ENCODE measurements around the gene CNOT6. TPM values are rescaled to one million over a fixed set of nuclear protein-coding genes. Genes with fewer than 3 reads are reported as not detected.
A peak's percentile ranks its signal among the peaks of the same experiment; 100 is the strongest.
"Not testable (repeated sequence)": the region's sequence is repeated elsewhere in the genome, so short reads cannot be mapped to it uniquely, and the experiment has no call there.

Gene CNOT6
- total RNA-seq, 1 donor from 2014 or later = 49.7 TPM

DNA sequence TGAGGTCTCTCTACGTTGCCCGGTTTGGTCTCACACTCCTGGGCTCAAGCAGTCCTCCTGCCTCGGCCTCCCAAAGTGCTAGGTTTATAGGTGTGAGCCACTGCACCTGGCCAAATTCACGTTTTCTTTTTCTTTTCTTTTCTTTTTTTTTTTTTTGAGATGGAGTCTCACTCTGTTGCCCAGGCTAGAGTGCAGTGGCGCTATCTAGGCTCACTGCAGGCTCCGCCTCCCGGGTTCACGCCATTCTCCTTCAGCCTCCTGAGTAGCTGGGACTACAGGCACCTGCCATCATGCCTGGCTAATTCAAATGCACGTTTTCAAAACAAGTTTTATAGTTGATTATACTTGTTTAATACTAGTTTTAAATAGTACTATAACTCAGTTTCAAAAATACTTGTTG lies 6.1 kb downstream of the CNOT6 start:
- H3K4me3 Mint-ChIP-seq; intact Hi-C loops (cut with micrococcal nuclease); DNase-seq (ENCODE audit: low spot score); H3K9me3 Mint-ChIP-seq; H3K27me3 Mint-ChIP-seq (ENCODE audit: insufficient read depth); H3K27ac Mint-ChIP-seq: not testable (repeated sequence)
- H3K4me1 Mint-ChIP-seq (ENCODE audit: low read depth) = peaks cover 30% of the 10 kb centered on the region
- peaks cover 17% of the 10 kb centered on the region for H3K36me3 Mint-ChIP-seq (ENCODE audit: low read depth)

DNA sequence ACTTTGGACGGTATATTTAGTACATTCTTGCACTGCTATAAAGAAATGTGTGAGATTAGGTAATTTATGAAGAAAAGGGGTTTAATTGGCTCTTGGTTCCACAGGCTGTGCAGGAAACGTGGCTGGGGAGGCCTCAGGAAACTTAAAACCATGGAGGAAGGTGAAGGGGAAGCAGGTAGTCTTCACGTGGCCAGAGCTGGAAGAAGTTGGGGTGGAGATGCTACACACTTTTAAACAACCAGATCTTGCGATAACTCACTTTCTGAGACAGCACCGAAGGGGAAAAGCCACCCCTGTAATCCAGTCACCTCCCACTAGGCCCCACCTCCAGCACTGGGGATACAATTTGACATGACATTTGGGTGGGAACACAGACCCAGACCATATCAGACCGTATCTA lies 13.5 kb downstream of the CNOT6 start:
- DNase-seq (ENCODE audit: low spot score) = no peak
- Mint-ChIP-seq H3K4me3 (no peak overlapping the region), H3K9me3 (no peaks in the 10 kb centered on the region), H3K27ac (peak overlapping the region; percentile 19), H3K36me3 (ENCODE audit: low read depth) (peaks cover 26% of the 10 kb centered on the region), H3K4me1 (ENCODE audit: low read depth) (peaks cover 35% of the 10 kb centered on the region), H3K27me3 (ENCODE audit: insufficient read depth) (no peaks in the 10 kb centered on the region)
- intact Hi-C loops (cut with micrococcal nuclease) = no loop called here

GRCh38 chr5:180515294-180515693 lies 21.1 kb downstream of the CNOT6 start:
- H3K4me3 Mint-ChIP-seq = no peak overlapping the region
- H3K27ac Mint-ChIP-seq = peak overlapping the region; percentile 2

DNA sequence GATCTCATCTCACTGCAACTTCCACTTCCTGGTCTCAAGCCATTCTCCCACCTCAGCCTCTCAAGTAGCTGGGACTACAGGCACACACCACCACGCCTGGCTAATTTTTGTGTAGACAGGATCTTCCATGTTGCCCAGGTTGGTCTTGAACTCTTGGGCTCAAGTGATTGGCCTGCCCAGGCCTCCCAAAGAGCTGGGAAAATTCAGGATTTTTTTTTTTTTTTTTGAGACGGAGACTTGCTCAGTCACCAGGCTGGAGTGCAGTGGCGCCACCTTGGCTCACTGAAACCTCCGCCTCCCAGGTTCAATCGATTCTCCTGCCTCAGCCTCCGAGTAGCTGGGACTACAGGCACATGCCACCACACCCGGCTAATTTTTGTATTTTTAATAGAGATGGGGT lies 21.8 kb downstream of the CNOT6 start:
- H3K9me3 Mint-ChIP-seq; H3K27me3 Mint-ChIP-seq (ENCODE audit: insufficient read depth); H3K27ac Mint-ChIP-seq; DNase-seq (ENCODE audit: low spot score); H3K4me3 Mint-ChIP-seq; intact Hi-C loops (cut with micrococcal nuclease): not testable (repeated sequence)
- Mint-ChIP-seq H3K4me1 (ENCODE audit: low read depth) (peaks cover 40% of the 10 kb centered on the region), H3K36me3 (ENCODE audit: low read depth) (peaks cover 11% of the 10 kb centered on the region)

More at GRCh38 chr5:180515294-180515693, 21.1 kb downstream of the CNOT6 start:
- intact Hi-C loops (cut with micrococcal nuclease) = no loop called here
- Mint-ChIP-seq H3K36me3 (ENCODE audit: low read depth) (peaks cover 11% of the 10 kb centered on the region), H3K4me1 (ENCODE audit: low read depth) (peaks cover 40% of the 10 kb centered on the region), H3K9me3 (no peaks in the 10 kb centered on the region), H3K27me3 (ENCODE audit: insufficient read depth) (no peaks in the 10 kb centered on the region)
- no peak for DNase-seq (ENCODE audit: low spot score)

DNA sequence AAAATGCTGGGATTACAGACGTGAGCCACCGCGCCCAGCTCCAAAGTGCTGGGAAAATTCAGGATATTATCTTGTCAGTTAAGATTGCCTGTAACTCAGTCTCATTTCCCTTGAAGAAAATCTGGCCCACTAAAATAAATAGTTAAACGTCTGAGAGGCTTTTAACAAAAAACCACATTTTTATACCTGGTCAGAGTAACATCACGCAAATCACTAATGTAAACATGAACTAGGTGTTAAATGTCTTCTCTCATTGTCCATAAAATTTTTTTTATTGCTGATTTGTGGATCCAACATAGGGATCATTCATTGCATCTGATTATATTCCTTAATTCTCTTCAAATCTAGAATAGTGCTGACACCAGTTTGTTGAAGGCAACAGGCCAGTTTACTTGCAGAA lies 22.3 kb downstream of the CNOT6 start:
- H3K4me3 Mint-ChIP-seq = no peak overlapping the region
- H3K4me1 Mint-ChIP-seq (ENCODE audit: low read depth) = peaks cover 41% of the 10 kb centered on the region
- no peaks in the 10 kb centered on the region for H3K9me3 Mint-ChIP-seq
- H3K27ac Mint-ChIP-seq = no peak overlapping the region
- H3K27me3 Mint-ChIP-seq (ENCODE audit: insufficient read depth) = no peaks in the 10 kb centered on the region
- DNase-seq (ENCODE audit: low spot score) = no peak
- intact Hi-C loops (cut with micrococcal nuclease) = no loop called here
- H3K36me3 Mint-ChIP-seq (ENCODE audit: low read depth) = peaks cover 11% of the 10 kb centered on the region

GRCh38 chr5:180519098-180519497 lies 24.9 kb downstream of the CNOT6 start:
- intact Hi-C loops (cut with micrococcal nuclease) = no loop called here
- no peaks in the 10 kb centered on the region for H3K9me3 Mint-ChIP-seq
- H3K4me3 Mint-ChIP-seq = no peak overlapping the region
- peaks cover 53% of the 10 kb centered on the region for H3K4me1 Mint-ChIP-seq (ENCODE audit: low read depth)
- DNase-seq (ENCODE audit: low spot score) = no peak
- no peak overlapping the region for H3K27ac Mint-ChIP-seq
- H3K27me3 Mint-ChIP-seq (ENCODE audit: insufficient read depth) = no peaks in the 10 kb centered on the region
- peaks cover 6% of the 10 kb centered on the region for H3K36me3 Mint-ChIP-seq (ENCODE audit: low read depth)

- DNase-seq (ENCODE audit: low spot score) = no peak
- Mint-ChIP-seq H3K27me3 (ENCODE audit: insufficient read depth) (no peaks in the 10 kb centered on the region), H3K27ac (no peak overlapping the region), H3K9me3 (no peaks in the 10 kb centered on the region), H3K4me3 (no peak overlapping the region), H3K4me1 (ENCODE audit: low read depth) (peaks cover 56% of the 10 kb centered on the region), H3K36me3 (ENCODE audit: low read depth) (peaks cover 1% of the 10 kb centered on the region)
- intact Hi-C loops (cut with micrococcal nuclease) = no loop called here
These were observed 26.9 kb downstream of the CNOT6 start for GRCh38 chr5:180521101-180521500.

GRCh38 chr5:180521591-180521990 lies 27.4 kb downstream of the CNOT6 start:
- no peak overlapping the region for H3K27ac Mint-ChIP-seq
- intact Hi-C loops (cut with micrococcal nuclease) = no loop called here
- H3K4me3 Mint-ChIP-seq = no peak overlapping the region
- no peak for DNase-seq (ENCODE audit: low spot score)
- no peaks in the 10 kb centered on the region for H3K27me3 Mint-ChIP-seq (ENCODE audit: insufficient read depth)
- no peaks in the 10 kb centered on the region for H3K9me3 Mint-ChIP-seq
- H3K36me3 Mint-ChIP-seq (ENCODE audit: low read depth) = peaks cover 1% of the 10 kb centered on the region
- peaks cover 58% of the 10 kb centered on the region for H3K4me1 Mint-ChIP-seq (ENCODE audit: low read depth)

GRCh38 chr5:180522330-180522729 lies 28.2 kb downstream of the CNOT6 start:
- Mint-ChIP-seq H3K27me3 (ENCODE audit: insufficient read depth) (no peaks in the 10 kb centered on the region), H3K27ac (no peak overlapping the region), H3K9me3 (no peaks in the 10 kb centered on the region), H3K4me1 (ENCODE audit: low read depth) (peaks cover 53% of the 10 kb centered on the region), H3K4me3 (no peak overlapping the region), H3K36me3 (ENCODE audit: low read depth) (peaks cover 1% of the 10 kb centered on the region)
- DNase-seq (ENCODE audit: low spot score) = no peak
- intact Hi-C loops (cut with micrococcal nuclease) = no loop called here

- Mint-ChIP-seq H3K36me3 (ENCODE audit: low read depth) (no peaks in the 10 kb centered on the region), H3K4me1 (ENCODE audit: low read depth) (peaks cover 46% of the 10 kb centered on the region), H3K27ac (peak overlapping the region; percentile 1), H3K27me3 (ENCODE audit: insufficient read depth) (no peaks in the 10 kb centered on the region), H3K9me3 (no peaks in the 10 kb centered on the region), H3K4me3 (no peak overlapping the region)
- intact Hi-C loops (cut with micrococcal nuclease) = no loop called here
- no peak for DNase-seq (ENCODE audit: low spot score)
These were observed 29.7 kb downstream of the CNOT6 start for GRCh38 chr5:180523629-180524466.

DNA sequence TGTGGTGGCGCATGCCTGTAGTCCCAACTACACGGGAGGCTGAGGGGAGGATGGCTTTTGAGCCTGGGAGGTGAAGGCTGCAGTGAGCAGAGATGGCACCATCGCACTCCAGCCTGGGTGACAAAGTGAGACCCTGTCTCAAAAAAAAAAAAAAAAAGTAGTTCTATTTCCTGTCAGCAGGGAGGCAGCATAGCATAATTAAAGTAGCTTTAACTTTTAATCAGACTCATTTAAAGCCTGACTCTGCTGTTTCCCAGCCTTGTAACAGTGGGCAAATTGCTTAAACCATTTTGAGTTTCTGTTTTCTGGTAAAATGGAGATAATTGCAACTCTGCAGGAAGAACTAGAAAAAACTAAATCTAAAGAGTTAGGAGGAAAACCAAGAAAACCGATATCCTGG lies 31.2 kb downstream of the CNOT6 start:
- H3K4me3 Mint-ChIP-seq = no peak overlapping the region
- DNase-seq (ENCODE audit: low spot score) = no peak
- H3K27me3 Mint-ChIP-seq (ENCODE audit: insufficient read depth) = no peaks in the 10 kb centered on the region
- no peak overlapping the region for H3K27ac Mint-ChIP-seq
- no peaks in the 10 kb centered on the region for H3K9me3 Mint-ChIP-seq
- H3K36me3 Mint-ChIP-seq (ENCODE audit: low read depth) = peaks cover 7% of the 10 kb centered on the region
- intact Hi-C loops (cut with micrococcal nuclease) = no loop called here
- peaks cover 40% of the 10 kb centered on the region for H3K4me1 Mint-ChIP-seq (ENCODE audit: low read depth)

DNA sequence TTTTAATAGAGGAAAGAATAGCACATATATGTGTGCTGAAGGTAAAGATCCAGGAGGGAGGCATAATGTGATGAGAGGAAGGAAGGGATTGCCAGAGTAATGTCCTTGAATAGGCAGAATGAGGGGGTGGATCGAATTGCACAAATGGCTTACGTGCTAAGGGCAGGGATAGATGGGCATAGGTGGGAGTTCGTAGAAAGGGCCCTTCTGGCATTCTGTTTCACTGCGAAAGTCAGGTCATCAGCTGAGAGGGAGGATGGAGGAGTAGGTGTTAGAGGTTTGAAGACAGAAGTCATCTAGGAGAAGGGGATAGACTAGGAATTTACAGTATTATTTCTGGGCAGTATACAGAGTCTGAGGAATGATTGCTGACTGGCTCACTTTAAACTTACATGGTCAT lies 32.1 kb downstream of the CNOT6 start:
- Mint-ChIP-seq H3K4me1 (ENCODE audit: low read depth) (peaks cover 40% of the 10 kb centered on the region), H3K27me3 (ENCODE audit: insufficient read depth) (no peaks in the 10 kb centered on the region), H3K36me3 (ENCODE audit: low read depth) (peaks cover 8% of the 10 kb centered on the region), H3K9me3 (no peaks in the 10 kb centered on the region), H3K27ac (no peak overlapping the region), H3K4me3 (no peak overlapping the region)
- DNase-seq (ENCODE audit: low spot score) = no peak
- intact Hi-C loops (cut with micrococcal nuclease) = no loop called here

DNA sequence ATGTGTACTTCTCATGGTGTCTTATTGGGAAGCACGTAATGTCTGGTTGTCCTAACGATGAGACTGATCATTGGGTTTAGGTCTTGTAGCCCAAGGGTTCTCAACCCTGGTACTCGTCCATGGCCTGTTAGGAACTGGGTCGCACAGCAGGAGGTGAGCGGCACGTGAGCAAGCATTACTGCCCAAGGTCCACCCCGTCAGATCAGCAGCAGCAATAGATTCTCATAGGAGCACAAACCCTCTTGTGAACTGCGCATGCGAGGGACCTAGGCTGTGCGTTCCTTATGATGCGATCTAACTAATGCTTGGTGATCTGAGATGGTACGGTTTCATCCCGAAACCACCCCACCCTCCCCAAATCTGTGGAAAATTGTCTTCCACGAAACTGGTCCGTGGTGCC lies 33.5 kb downstream of the CNOT6 start:
- DNase-seq (ENCODE audit: low spot score) = no peak
- Mint-ChIP-seq H3K36me3 (ENCODE audit: low read depth) (peaks cover 14% of the 10 kb centered on the region), H3K27me3 (ENCODE audit: insufficient read depth) (no peaks in the 10 kb centered on the region), H3K4me3 (no peak overlapping the region), H3K27ac (no peak overlapping the region), H3K4me1 (ENCODE audit: low read depth) (peaks cover 40% of the 10 kb centered on the region), H3K9me3 (no peaks in the 10 kb centered on the region)
- intact Hi-C loops (cut with micrococcal nuclease) = no loop called here

Measured in activated T-helper 1 cell treated with anti-CD3 and anti-CD28 coated beads, Interleukin-12 subunit alpha, Interleukin-12 subunit beta, Interleukin-2, Interleukin-4 antibody, amounts not matched to agents 30 ng/mL and 10 ng/mL and 1 ng/mL, durations not matched to agents 14 hours and 24 hours and 36 hours (primary cell).